GM18505 (cell line): ENCODE results near the gene ABHD18.
"Not testable (repeated sequence)": the region's sequence is repeated elsewhere in the genome, so short reads cannot be mapped to it uniquely, and the experiment has no call there.

Experiments
- ATAC-seq: cut with Tn5 transposase; IDR thresholded peaks from one replicate; pipeline ENCODE4 v1.9.1; 2021; ENCODE audit not compliant: unreplicated experiment
- POLR2A ChIP-seq: IDR thresholded peaks from 4 replicates; pipeline ENCODE4 v1.6.1; 2011; ENCODE audit warnings: borderline replicate concordance; ENCODE audit not compliant: insufficient read depth, insufficient read length; ENCODE audit errors: extremely low read depth

ABHD18 gene

GRCh38 chr4:127967141-127967775 lies 2.1 kb downstream of the ABHD18 start:
- no peak for TF ChIP-seq POLR2A
- no peak for ATAC-seq

GRCh38 chr4:127968586-127968985 lies 3.4 kb downstream of the ABHD18 start:
- TF ChIP-seq POLR2A: no peak
- ATAC-seq: no peak

- ATAC-seq: not testable (repeated sequence)
Measured at GRCh38 chr4:127970925-127971324, 5.7 kb downstream of the ABHD18 start.

DNA sequence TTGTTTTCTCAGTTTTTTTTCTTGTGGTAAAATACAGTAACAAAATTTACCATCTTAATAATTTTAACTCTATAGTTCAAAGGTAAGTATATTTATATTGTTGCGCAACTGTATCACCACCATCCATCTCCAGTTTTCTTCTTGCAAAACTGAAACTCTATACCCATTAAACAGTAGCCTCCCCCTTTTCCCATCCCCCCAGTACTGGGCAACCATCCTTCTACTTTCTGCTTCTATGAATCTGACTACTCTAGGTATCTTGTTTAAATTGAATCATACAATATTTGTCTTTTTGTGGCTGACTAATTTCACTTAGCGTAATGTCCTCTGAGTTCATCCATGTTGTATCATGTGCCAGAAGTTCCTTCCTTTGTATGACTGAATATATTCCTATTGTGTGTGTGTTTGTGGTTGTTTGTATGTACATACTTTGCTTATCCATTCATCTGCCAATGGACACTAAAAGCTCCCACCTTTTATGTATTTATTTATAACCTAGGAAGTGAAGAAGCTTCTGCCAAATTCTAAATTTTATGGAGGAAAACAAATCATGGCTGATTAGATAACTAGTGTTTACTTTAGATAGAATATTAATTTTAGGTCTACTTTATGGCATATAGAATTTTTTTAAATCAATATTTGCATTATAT lies 10.0 kb downstream of the ABHD18 start:
- no peak for TF ChIP-seq POLR2A
- ATAC-seq: no peak

DNA sequence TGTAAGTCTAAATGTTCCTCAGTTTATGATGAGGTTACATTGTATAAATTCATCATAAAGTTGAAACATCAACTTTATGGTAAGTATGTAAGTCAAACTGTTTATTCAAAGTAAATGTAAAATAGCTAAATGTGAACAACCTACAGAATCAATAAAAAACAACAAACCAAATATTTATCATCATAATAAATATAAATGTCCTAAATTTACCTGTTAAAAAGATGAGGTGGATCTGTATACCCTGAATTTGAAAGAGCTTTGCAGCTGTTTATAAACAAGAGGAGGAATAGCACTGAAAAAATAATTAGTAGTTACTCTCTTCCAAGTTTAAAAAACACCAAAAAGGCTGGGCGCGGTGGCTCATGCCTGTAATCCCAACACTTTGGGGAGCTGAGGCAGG lies 13.7 kb downstream of the ABHD18 start:
- no peak for TF ChIP-seq POLR2A
- no peak for ATAC-seq

DNA sequence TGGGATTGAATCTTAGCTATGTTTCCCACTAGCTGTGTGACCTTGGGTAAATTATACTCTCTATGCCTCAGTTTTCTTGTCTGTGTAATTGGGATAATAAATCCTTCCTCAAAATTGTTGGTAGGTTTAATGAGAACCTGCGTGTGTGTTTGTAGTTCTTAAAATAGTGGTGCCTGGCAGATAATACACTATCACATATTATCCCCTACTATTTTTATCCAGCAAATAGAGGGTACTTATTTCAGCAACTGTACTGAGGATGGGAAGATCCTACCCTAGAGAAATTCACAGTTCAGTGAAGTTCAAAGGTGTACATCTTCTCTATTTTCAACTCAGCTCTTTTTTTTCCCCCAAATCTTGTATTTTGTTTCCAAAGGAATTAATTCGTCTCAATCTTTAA lies 17.2 kb downstream of the ABHD18 start:
- no peak for TF ChIP-seq POLR2A
- ATAC-seq: no peak

GRCh38 chr4:127985989-127986388 lies 20.8 kb downstream of the ABHD18 start:
- no peak for ATAC-seq
- no peak for TF ChIP-seq POLR2A

DNA sequence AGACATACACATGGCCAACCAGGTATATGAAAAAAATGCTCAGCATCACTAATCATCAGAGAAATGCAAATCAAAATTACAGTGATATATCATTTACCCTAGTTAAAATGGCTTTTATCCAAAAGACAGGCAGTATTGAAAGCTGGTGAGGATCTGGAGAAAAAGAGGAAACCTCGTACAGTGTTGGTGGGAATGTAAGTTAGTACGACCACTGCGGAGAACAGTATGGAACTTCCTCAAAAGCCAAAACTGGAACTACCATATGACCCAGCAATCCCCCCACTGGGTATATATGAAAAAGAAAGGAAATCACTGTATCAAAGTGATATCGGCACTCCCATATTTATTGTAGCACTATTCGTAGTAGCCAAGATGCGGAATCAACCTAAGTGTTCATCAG lies 23.4 kb downstream of the ABHD18 start:
- ATAC-seq: no peak
- no peak for TF ChIP-seq POLR2A

- ATAC-seq: no peak
- no peak for TF ChIP-seq POLR2A
Measured at GRCh38 chr4:127993151-127993550, 27.9 kb downstream of the ABHD18 start.

- TF ChIP-seq POLR2A: no peak
- ATAC-seq: no peak
Measured at GRCh38 chr4:127995776-127996175, 30.6 kb downstream of the ABHD18 start.

DNA sequence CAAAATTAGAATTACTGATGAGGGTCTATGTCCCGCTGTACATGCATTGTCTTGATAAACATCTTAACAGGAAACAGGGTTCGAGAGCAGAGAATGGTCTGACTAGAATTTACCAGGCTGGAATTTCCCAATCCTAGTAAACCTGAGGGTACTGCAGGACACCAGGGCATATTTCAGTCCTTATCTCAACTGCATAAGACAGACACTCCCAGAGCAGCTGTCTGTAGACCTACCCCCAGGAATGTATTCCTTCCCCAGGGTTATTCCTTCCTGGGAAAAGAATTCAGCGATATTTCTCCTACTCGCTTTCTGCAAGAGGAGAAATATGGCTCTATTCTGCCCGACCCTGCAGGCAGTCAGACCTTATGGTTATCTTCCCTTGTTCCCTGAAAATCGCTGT lies 31.3 kb downstream of the ABHD18 start:
- not testable (repeated sequence) for ATAC-seq

- peak; percentile 96 for ATAC-seq
- TF ChIP-seq POLR2A: no peak
Measured at GRCh38 chr4:127997534-127998388, 32.6 kb downstream of the ABHD18 start.

DNA sequence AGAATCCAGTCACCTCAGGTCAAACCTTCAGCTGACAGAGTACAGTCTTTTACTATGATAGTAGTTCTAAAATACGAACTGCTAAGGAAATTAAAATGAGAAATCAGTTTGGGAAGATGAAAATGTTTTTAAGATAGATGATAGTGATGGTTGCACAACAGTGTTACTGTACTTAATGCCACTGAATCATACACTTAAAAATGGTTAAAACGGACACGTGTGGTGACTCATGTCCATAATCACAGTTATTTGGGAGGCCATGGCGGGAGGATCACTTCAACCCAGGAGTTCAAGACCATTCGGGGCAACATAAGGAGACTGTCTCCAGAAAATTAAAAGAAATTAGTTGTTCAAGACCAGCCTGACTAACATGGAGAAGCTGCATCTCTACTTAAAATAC lies 41.4 kb downstream of the ABHD18 start:
- no peak for ATAC-seq
- TF ChIP-seq POLR2A: no peak

DNA sequence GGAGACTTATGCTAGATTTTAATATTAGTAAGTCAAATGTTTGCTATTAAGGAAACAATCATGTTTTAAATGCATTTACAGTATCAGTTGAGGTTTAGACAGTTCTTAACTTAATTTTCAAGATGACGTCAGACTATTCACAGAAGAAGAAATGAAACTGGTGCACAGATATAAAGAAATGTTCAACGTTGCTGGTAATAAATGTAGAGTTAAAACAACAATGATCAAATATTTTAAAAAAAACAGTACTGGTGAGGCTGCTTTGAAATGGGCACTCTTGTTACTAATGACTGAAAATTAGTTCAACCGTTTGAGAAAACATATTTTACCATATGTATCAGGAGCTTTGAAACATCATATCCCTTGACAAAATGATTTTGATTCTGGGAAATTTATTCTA lies 44.2 kb downstream of the ABHD18 start:
- no peak for TF ChIP-seq POLR2A
- ATAC-seq: no peak

DNA sequence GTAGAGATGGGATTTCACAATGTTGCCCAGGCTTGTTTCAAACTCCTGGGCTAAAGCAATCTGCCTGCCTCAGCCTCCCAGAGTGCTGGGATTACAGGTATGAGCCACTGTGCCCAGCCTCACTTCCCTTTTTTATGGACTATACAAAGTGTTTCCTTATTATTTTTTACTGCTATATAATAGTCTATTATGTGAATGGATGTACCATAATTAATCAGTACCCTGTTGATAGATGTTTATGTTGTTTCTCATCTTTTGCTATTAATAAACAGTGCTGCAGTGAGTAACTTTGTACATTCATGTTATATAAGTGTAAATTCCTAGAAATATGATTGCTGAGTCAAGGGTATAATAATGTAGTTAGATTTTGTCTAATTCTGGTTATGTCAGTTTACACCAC lies 60.1 kb downstream of the ABHD18 start:
- no peak for ATAC-seq
- TF ChIP-seq POLR2A: no peak

- no peak for TF ChIP-seq POLR2A
- ATAC-seq: no peak
Measured at GRCh38 chr4:128029907-128030306, 64.7 kb downstream of the ABHD18 start.
